ENCODE results near the gene CCDC146. TPM values are rescaled to one million over a fixed set of nuclear protein-coding genes. Genes with fewer than 3 reads are reported as not detected.

Gene CCDC146
- total RNA-seq, 4 donors from 2014 or later, result 11.9 to 16.1 (median 15.5) TPM

DNA sequence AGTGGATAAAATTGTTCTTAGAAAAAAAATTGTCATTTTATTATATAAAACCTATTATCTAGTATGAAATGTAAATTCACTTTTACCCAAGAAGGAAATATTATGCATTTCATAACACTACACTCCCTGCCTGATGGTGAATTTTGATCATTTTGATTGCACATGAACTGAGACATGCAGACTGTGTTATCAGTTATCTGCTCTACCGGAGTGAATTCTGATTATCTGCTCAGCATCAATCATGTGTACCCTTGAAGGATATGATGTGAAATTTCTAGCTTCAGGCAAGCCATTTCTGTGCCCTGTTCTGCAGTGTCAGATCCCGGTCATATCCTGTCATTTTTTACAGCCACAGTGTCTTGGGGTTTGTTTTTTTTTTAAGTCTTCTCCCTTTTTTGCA is 162.2 kb downstream of the CCDC146 start:
- TF ChIP-seq, protein P1, sequence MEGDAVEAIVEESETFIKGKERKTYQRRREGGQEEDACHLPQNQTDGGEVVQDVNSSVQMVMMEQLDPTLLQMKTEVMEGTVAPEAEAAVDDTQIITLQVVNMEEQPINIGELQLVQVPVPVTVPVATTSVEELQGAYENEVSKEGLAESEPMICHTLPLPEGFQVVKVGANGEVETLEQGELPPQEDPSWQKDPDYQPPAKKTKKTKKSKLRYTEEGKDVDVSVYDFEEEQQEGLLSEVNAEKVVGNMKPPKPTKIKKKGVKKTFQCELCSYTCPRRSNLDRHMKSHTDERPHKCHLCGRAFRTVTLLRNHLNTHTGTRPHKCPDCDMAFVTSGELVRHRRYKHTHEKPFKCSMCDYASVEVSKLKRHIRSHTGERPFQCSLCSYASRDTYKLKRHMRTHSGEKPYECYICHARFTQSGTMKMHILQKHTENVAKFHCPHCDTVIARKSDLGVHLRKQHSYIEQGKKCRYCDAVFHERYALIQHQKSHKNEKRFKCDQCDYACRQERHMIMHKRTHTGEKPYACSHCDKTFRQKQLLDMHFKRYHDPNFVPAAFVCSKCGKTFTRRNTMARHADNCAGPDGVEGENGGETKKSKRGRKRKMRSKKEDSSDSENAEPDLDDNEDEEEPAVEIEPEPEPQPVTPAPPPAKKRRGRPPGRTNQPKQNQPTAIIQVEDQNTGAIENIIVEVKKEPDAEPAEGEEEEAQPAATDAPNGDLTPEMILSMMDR (IDR thresholded peaks at IDR 0.05; ENCODE audit: low read depth), result no peak

GRCh38 chr7:77288676-77289320 is 166.4 kb downstream of the CCDC146 start:
- TF ChIP-seq, protein P1 (IDR thresholded peaks at IDR 0.05; ENCODE audit: low read depth), result no peak

- TF ChIP-seq, protein P1 (IDR thresholded peaks at IDR 0.05; ENCODE audit: low read depth), result no peak
Measured at GRCh38 chr7:77289387-77289786, 167.0 kb downstream of the CCDC146 start.

DNA sequence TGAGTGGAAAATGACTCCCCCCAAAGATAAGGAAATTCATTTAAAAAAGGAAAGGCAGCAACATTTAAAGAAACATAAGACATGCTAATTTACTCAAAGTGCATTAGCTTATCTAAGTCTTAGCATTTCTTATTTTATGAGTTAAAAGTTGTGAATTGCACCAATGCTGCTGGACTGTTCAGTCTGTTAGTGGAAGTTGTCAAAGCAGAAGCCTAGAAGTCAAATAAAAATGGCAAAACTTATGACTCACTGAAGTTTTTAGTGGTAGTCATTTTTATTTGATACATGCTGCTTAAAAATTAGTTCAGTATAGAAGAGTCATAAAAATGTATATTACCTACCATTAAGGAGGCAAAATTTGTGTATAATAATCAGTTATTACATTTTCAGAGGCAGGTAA is 168.0 kb downstream of the CCDC146 start:
- TF ChIP-seq, protein P1 (IDR thresholded peaks at IDR 0.05; ENCODE audit: low read depth), result no peak

GRCh38 chr7:77293046-77293445 is 170.6 kb downstream of the CCDC146 start:
- TF ChIP-seq, protein P1 (IDR thresholded peaks at IDR 0.05; ENCODE audit: low read depth), result no peak

DNA sequence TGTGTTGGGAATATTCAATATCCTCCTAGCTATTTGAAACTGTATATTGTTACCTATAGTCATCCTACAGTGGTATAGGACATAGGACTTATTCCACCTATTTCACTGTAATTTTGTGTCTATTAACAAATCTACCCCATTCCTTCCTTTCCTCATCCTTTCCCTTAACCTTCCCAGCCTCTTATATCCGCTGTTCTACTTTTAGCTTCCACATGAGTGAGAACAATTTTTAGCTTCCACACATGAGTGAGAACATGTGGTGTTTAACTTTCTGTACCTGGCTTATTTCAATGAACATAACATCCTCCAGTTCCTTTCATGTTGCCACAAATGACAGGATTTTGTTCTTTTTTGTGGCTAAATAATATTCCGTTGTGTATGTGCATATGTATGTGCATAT is 173.1 kb downstream of the CCDC146 start:
- TF ChIP-seq, protein P1 (IDR thresholded peaks at IDR 0.05; ENCODE audit: low read depth), result no peak

DNA sequence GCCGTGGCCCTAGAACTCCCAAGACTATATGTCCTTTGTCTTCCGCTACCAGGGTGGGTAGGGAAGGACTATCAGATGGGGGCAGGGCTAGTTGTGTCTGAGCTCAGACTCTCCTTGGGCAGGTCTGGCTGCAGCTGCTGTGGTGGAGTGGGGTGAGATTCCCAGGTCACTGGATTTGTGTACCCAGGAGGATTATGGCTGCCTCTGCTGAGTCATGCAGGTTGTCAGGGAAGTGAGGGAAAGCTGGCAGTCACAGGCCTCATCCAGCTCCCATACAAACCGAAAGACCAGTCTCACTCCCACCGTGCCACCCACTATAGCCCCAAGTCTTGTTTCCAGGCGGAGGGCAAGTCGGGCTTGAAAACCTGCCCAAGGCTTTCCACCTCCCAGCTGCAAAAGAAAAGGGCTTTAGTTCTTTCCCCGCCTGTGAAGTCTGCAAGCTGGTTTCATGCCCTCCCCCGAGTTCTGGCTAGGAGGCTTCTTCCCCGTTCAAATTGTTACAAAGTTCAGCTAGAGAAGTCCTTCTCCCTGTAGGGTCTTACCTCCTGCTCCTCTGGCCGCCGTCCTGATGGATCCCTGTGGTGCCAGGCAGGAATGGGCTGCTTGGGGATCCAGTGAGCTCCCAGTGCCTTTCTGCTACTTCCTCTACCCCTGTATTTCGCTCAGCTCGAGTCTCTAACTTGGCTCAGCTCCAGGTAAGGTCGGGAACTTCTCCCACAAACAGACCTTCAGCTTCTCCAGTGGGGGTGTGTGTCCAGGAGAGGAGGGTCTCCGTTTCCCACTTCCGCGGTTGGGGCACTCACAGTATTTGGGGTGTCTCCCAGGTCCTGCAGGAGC is 184.0 kb downstream of the CCDC146 start:
- TF ChIP-seq, protein P1 (IDR thresholded peaks at IDR 0.05; ENCODE audit: low read depth), result no peak
